Measurements from ENCODE around the gene BCL7C.

Gene BCL7C

GRCh38 chr16:30930160-30930571 is 36.3 kb upstream of the BCL7C start:
- Histone ChIP-seq H3K4me3 (ENCODE audit: low read length) (no peak overlapping the region), H3F3A (ENCODE audit: control insufficient read depth, insufficient read depth) (no peaks in the 10 kb centered on the region), H3K27ac (ENCODE audit: low read depth, low read length) (no peak overlapping the region), H3K79me2 (ENCODE audit: control insufficient read depth, low read length) (peaks cover 2% of the 10 kb centered on the region), H4K20me1 (ENCODE audit: control insufficient read depth, insufficient read depth, low read depth, low read length) (no peaks in the 10 kb centered on the region), H3K27me3 (ENCODE audit: control insufficient read depth, low read length) (no peaks in the 10 kb centered on the region), H3K4me1 (ENCODE audit: control insufficient read depth, low read length) (peaks cover 17% of the 10 kb centered on the region), H3K9me2 (replicated peaks; ENCODE audit: control insufficient read depth, low read length) (no peaks in the 10 kb centered on the region), H3K36me3 (ENCODE audit: control insufficient read depth, low read length) (peaks cover 49% of the 10 kb centered on the region), H3K4me2 (ENCODE audit: low read length) (no peak overlapping the region), H3K9me3 (ENCODE audit: control insufficient read depth, insufficient read depth, low read length) (no peaks in the 10 kb centered on the region)
- TF ChIP-seq EZH2phosphoT487 (IDR thresholded peaks at IDR 0.05; ENCODE audit: borderline replicate concordance, low read length) (no peak), CTCF (IDR thresholded peaks at IDR 0.05; ENCODE audit: low read depth, low read length, poor library complexity, severe bottlenecking) (no peak)

- H3K27me3 ChIP-seq (ENCODE audit: control insufficient read depth, low read length) = no peaks in the 10 kb centered on the region
- H3K9me2 ChIP-seq (replicated peaks; ENCODE audit: control insufficient read depth, low read length) = no peaks in the 10 kb centered on the region
- peaks cover 12% of the 10 kb centered on the region for H3K79me2 ChIP-seq (ENCODE audit: control insufficient read depth, low read length)
- peaks cover 25% of the 10 kb centered on the region for H3K4me1 ChIP-seq (ENCODE audit: control insufficient read depth, low read length)
- H3K4me3 ChIP-seq (ENCODE audit: low read length) = no peak overlapping the region
- H3K36me3 ChIP-seq (ENCODE audit: control insufficient read depth, low read length) = peaks cover 45% of the 10 kb centered on the region
- no peaks in the 10 kb centered on the region for H3K9me3 ChIP-seq (ENCODE audit: control insufficient read depth, insufficient read depth, low read length)
- peaks cover 4% of the 10 kb centered on the region; the same call in 1 of the 2 replicates for H3F3A ChIP-seq (ENCODE audit: control insufficient read depth, insufficient read depth)
- TF ChIP-seq EZH2phosphoT487 (IDR thresholded peaks at IDR 0.05; ENCODE audit: borderline replicate concordance, low read length) (no peak), CTCF (IDR thresholded peaks at IDR 0.05; ENCODE audit: low read depth, low read length, poor library complexity, severe bottlenecking) (no peak)
- H4K20me1 ChIP-seq (ENCODE audit: control insufficient read depth, insufficient read depth, low read depth, low read length) = no peaks in the 10 kb centered on the region
- no peak overlapping the region for H3K27ac ChIP-seq (ENCODE audit: low read depth, low read length)
- no peak overlapping the region for H3K4me2 ChIP-seq (ENCODE audit: low read length)
Observed at GRCh38 chr16:30929167-30929566, 35.3 kb upstream of the BCL7C start.

GRCh38 chr16:30928390-30928789 is 34.5 kb upstream of the BCL7C start:
- Histone ChIP-seq H3K27me3 (ENCODE audit: control insufficient read depth, low read length) (no peaks in the 10 kb centered on the region), H3K9me3 (ENCODE audit: control insufficient read depth, insufficient read depth, low read length) (no peaks in the 10 kb centered on the region), H3K4me2 (ENCODE audit: low read length) (no peak overlapping the region), H4K20me1 (ENCODE audit: control insufficient read depth, insufficient read depth, low read depth, low read length) (no peaks in the 10 kb centered on the region), H3K9me2 (replicated peaks; ENCODE audit: control insufficient read depth, low read length) (no peaks in the 10 kb centered on the region), H3K27ac (ENCODE audit: low read depth, low read length) (no peak overlapping the region), H3F3A (ENCODE audit: control insufficient read depth, insufficient read depth) (peaks cover 4% of the 10 kb centered on the region; the same call in 1 of the 2 replicates), H3K4me3 (ENCODE audit: low read length) (no peak overlapping the region), H3K79me2 (ENCODE audit: control insufficient read depth, low read length) (peaks cover 17% of the 10 kb centered on the region), H3K4me1 (ENCODE audit: control insufficient read depth, low read length) (peaks cover 25% of the 10 kb centered on the region), H3K36me3 (ENCODE audit: control insufficient read depth, low read length) (peaks cover 45% of the 10 kb centered on the region)
- TF ChIP-seq CTCF (IDR thresholded peaks at IDR 0.05; ENCODE audit: low read depth, low read length, poor library complexity, severe bottlenecking) = no peak
- TF ChIP-seq EZH2phosphoT487 (IDR thresholded peaks at IDR 0.05; ENCODE audit: borderline replicate concordance, low read length) = no peak
